ENCODE results near the gene ADNP2.

ADNP2 gene

DNA sequence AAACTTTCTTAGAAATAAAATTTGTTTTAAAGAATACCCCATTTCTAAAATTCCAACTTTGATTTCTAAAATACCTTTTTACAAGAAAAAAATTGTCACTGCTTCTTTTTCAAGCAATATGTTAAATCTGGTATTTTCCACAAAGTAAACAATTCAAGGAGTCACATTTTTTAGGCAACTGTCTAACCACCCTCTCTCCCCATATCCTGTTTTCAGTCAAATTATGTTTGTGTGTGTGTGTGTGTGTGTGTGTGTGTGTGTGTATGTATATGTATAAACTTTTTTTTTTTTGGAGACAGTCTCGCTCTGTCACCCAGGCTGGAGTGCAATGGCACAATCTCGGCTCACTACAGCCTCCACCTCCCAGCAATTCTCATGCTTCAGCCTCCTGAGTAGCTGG is 59.3 kb downstream of the ADNP2 start:
- TF ChIP-seq, protein P1, sequence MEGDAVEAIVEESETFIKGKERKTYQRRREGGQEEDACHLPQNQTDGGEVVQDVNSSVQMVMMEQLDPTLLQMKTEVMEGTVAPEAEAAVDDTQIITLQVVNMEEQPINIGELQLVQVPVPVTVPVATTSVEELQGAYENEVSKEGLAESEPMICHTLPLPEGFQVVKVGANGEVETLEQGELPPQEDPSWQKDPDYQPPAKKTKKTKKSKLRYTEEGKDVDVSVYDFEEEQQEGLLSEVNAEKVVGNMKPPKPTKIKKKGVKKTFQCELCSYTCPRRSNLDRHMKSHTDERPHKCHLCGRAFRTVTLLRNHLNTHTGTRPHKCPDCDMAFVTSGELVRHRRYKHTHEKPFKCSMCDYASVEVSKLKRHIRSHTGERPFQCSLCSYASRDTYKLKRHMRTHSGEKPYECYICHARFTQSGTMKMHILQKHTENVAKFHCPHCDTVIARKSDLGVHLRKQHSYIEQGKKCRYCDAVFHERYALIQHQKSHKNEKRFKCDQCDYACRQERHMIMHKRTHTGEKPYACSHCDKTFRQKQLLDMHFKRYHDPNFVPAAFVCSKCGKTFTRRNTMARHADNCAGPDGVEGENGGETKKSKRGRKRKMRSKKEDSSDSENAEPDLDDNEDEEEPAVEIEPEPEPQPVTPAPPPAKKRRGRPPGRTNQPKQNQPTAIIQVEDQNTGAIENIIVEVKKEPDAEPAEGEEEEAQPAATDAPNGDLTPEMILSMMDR (IDR thresholded peaks at IDR 0.05): no peak

- TF ChIP-seq, protein P1 (IDR thresholded peaks at IDR 0.05): no peak
Observed at GRCh38 chr18:80168982-80169381, 59.9 kb downstream of the ADNP2 start.

GRCh38 chr18:80169607-80170006 is 60.5 kb downstream of the ADNP2 start:
- TF ChIP-seq, protein P1 (IDR thresholded peaks at IDR 0.05): no peak

DNA sequence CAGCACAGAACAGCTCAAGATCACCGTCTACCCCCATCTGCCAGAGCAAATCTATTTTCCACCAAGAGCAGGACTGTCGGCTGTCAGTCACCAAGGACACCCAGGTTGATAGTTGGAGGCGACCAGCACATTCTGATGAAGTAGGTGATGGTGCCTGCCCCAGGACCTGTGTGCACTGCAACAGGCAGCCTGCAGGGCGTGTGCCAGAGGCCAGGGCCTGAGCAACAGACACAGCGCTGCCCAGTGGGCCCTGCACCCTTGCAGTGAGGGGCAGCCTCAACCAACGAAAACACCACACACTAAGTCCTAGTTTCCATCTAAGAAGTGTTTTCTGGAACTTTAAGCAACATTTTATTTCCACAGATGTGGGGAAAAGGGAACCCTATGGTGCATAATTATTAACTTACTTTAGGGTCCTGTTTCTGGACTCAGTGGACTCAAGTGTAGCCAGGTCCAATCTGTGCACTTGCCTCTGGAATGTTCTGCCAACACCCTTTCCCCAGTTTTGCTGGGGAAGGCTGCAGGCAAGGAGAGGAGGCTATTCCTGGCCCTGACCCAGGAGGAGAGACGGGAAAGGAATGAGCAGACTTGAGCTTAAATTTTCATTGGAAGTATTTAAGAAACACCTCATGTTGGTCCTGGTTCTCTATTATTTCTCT is 61.5 kb downstream of the ADNP2 start:
- TF ChIP-seq, protein P1 (IDR thresholded peaks at IDR 0.05): no peak

DNA sequence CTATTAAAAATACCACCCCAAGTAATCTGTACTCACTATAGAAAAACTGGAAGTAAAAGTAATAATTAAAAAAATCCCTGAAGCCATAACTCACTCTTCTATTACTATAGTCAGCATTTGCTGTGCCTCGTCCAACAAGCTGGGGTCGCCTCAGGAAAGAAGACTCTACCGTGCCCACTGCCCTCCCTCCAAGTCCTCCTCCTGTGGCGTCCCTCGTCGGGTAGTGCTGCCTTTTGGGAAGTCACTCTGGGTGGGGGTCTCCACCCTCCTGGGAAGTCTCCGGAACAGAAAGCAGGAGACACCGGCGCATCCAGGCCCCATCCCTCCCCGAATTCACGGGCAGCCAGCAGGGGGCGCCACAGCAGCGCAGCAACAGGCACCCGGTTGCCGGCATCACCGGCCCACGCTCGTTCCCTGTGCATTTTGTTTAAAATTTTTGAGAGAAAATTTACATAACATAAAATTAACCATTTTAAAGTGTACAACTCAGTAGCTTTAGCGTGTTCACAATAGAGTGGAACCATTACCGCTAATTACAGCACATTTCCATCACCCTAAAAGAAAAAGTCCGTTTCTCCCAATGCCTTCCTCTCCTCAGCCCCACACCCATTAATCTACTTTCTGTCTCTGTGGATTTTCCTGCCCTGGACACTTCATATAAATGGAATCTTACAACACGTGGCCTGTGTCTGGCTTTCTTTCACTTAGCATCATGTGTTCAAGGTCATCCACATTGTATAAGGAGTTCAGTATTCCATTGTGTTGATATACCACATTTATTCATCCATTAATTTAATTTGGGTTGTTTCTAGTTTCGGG is 62.2 kb downstream of the ADNP2 start:
- TF ChIP-seq, protein P1 (IDR thresholded peaks at IDR 0.05): peak; percentile 98

- TF ChIP-seq, protein P1 (IDR thresholded peaks at IDR 0.05): no peak
Observed at GRCh38 chr18:80172056-80172455, 63.0 kb downstream of the ADNP2 start.

DNA sequence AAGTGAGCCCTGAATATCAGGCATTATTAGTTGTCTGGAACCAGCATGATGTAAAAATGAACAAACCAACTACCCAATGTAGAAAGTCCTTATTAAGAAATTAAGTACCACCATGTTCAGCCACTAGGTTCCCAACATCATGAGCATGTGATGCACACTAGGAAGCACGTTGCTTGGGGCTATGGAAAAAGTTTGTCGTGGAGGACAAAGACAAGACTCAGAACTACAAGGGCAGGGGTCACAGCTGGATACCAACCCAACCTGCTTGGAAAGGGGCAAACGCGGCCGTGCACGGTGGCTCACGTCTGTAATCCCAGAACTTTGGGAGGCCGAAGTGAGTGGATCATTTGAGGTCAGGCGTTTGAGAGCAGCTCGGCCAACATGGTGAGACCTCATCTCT is 64.0 kb downstream of the ADNP2 start:
- TF ChIP-seq, protein P1 (IDR thresholded peaks at IDR 0.05): no peak

All from LNCAP (cell line).